Hematopoietic multipotent progenitor cell treated with erythropoietin and hydrocortisone succinate and interleukin-3 and kit ligand, for 15 days (in vitro differentiated cells): ENCODE measurements around the gene SHC3.
"Not testable (repeated sequence)": the region's sequence is repeated elsewhere in the genome, so short reads cannot be mapped to it uniquely, and the experiment has no call there.

ENCODE experiments used
- DNase-seq: peaks from one replicate; pipeline ENCODE4 v3.0.0-alpha.2; 2015; ENCODE audit warnings: low spot score

Gene SHC3, protein sequence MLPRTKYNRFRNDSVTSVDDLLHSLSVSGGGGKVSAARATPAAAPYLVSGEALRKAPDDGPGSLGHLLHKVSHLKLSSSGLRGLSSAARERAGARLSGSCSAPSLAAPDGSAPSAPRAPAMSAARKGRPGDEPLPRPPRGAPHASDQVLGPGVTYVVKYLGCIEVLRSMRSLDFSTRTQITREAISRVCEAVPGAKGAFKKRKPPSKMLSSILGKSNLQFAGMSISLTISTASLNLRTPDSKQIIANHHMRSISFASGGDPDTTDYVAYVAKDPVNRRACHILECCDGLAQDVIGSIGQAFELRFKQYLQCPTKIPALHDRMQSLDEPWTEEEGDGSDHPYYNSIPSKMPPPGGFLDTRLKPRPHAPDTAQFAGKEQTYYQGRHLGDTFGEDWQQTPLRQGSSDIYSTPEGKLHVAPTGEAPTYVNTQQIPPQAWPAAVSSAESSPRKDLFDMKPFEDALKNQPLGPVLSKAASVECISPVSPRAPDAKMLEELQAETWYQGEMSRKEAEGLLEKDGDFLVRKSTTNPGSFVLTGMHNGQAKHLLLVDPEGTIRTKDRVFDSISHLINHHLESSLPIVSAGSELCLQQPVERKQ

DNA sequence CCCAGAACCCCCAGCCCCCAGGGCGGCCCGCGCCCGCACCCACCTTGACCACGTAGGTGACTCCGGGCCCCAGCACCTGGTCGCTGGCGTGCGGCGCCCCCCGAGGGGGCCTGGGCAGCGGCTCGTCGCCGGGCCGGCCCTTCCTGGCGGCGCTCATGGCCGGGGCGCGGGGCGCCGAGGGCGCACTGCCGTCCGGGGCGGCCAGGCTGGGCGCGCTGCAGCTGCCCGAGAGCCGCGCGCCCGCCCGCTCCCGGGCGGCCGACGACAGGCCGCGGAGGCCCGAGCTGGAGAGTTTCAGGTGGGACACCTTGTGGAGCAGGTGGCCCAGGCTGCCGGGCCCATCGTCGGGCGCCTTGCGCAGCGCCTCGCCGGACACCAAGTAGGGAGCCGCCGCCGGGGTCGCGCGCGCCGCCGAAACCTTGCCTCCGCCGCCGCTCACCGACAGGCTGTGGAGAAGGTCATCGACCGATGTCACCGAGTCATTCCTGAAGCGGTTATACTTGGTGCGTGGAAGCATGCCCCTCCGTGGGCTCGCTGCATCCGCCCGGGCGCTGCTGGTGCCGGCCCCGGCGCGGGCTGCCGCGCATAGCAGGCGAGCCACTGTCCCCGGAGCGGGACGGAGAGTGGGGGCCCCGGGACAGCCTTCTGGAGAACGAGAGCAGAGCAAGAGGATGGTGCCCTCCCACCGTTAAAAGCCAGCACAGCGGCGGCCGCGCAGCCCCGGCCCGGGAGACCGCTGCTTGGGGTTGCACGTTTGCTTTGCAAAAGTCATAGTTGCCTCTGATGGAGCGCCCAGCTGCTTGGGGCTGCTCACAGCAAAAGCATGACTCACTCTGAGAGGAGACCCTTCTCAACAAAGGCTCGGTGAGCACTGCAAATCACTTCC is at the start of gene SHC3:
TSS of gene SHC3 (minus strand) at position 875 of the 886 bp plus-strand sequence. CDS start at position 517, 358 bp downstream.
- no peak for DNase-seq

- DNase-seq = no peak
These were observed 47.4 kb upstream of the SHC3 start for GRCh38 chr9:89225991-89226471.

DNA sequence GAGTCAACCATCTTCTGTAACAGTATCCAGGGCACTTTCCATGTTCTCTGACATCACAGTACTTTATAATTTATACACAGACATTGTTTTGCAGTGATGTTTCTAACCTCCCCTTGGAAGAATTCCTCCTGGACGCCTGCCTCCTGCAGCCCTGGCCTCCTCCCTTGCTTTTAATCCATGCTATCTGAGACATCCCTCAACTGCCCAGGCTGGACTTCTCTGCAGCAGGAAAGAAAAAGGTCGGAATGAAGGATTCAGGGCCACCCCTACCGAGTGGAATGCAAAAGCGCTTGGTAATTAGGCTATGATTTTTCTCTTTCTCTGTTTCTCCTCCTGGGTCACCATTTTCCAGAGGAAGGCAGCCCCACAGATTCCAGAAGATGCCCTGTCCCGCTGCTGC is 47.0 kb upstream of the SHC3 start:
- DNase-seq = no peak

DNA sequence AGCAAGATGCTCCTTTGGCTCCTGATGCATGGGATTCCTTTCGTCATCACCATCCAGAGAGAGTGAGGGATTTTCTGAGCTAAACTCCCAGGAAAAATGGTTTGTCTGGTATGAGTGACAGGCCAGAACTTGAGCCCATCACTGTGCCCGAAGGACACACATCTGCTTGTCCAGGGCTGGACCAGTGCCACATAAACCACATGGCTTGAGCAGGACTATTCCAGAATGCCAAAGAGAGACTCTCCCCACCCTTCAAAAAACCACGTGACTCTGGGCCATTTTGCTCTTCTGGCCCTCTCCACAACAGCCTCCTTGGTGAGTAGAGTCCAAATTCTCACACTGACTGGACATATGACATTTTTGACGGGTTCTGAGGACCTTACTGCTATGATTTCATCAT is 46.4 kb upstream of the SHC3 start:
- DNase-seq = no peak

DNA sequence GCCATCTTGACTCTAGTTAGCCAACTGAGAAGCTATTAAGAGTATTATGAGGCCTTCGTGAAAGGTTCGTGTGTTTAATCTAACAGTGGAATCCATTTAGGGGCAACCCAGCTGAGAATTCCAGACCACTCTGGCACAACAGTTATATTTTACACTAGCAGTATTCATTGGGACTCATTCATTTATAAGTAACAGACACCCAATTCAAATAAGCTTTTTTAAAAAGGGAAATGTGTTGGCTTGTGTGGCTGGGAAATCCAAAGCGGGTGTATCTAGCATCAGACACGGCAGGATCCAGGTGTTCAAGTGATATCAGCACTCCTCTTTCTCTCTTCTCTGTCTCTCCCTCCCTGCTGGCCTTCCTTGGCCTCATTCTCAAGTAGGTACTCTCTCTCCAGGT is 46.0 kb upstream of the SHC3 start:
- no peak for DNase-seq

- DNase-seq = no peak
These were observed 44.9 kb upstream of the SHC3 start for GRCh38 chr9:89223396-89223977.

DNA sequence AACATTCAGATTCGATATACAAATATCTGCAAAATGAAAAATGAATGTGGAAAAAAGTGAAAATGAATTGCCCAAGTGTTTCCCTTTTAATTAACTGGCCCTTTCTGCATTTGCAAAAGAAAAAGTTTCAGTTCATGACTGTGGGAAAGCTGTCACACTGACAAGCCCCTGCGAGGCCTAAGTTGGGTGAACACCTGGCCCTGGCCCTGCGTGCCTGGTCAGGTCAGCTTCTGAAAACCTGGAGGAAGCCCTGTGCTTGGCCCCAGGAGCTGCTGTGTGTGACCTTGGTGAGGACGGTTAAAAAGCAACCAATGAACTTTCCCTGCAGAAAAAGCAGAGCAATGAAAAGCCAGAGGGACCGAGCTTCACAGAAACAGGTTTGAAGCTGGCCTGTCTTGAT is 41.0 kb upstream of the SHC3 start:
- DNase-seq = no peak

DNA sequence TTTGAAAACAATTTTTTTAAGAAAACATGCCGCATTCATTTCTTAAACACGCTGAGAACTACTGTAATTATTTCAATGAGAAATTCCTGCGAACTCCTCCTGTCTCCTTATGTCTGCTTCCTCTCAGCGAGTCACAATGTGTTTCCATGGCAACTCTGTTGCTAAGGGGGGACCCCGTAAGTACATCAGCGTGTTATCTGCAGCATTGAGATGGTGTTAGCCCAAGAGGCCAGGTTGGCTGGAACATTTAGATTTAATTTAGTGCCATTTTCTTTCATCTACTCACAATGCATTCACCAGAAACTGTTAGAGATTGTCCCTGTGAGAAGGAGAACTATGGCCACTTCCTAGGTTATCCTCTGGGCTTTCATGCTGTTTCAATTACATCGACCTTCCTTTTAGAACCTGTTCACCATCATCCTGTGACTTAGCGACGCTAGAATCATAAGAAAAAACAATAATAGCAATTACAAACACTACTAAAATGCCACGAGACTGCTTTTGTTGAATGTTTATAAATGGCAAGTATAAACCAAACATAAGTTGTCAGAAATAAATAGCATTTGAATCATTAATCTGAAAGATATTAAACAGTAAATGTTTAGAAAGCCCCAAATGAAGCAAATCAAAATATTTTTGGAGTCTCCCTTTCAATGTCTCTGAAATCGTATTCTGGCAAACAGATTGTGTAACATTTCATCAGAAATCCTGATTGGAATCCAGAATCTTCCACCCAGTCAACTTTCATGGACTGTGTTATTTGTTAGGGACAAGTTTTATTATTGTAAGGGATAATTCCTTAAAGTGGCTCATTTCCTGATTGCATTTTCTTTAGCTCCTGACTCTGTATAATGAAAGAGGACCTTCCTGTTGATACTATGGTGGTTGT is 39.7 kb upstream of the SHC3 start:
- DNase-seq = no peak

DNA sequence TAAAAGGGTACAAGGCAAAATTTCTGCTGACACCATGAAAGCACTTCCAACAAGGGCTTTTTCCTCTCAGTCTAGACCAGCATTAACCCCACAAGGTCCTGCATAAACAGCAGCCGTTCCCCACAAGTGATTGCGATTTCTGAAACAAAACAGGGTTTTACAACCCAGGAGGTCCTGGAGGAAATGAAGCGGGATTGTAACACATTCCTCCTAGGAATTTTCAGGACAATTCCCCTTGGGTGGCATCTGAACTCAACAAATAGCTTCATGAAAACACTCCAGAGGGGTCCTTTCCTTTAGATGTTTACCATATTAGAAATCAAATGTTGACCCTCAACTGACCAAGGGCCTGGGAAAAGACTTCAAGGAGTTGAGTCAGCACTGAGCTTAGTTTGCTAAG is 36.7 kb upstream of the SHC3 start:
- DNase-seq = no peak

GRCh38 chr9:89213396-89213880 is 34.8 kb upstream of the SHC3 start:
- DNase-seq = no peak

GRCh38 chr9:89212171-89212570 is 33.6 kb upstream of the SHC3 start:
- DNase-seq = no peak

DNA sequence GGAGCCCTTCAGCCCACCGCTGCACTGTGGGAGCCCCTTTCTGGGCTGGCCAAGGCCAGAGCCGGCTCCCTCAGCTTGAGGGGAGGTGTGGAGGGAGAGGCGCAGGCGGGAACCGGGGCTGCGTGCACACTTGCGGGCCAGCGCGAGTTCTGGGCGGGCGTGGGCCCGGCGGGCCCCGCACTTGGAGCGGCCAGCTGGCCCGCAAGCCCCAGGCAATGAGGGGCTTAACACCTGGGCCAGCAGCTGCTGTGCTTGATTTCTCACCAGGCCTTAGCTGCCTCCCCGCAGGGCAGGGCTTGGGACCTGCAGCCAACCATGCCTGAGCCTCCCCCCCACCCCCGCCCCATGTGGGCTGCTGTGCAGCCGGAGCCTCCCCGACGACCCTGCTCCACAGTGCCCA is 30.7 kb upstream of the SHC3 start:
- not testable (repeated sequence) for DNase-seq

DNA sequence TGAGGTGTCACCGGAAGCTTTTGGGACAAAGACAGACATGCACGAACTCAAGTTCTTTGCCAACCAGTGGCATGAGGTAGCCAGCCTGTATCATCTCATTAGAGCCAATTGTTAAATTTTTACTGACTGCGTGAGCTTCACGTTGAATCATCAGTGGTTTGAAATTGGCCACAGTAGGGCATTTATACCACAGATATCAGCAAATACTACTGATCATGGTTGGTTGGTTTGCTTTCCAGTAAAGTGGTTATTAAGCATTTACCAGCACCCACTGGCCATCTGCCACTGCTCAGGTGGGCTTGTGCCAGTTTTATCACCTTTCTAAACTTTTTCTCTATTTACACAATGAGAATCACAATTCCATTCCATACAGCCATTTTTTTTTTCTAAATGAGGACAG is 28.4 kb upstream of the SHC3 start:
- no peak for DNase-seq

- DNase-seq = no peak
These were observed 26.2 kb upstream of the SHC3 start for GRCh38 chr9:89204801-89205200.

DNA sequence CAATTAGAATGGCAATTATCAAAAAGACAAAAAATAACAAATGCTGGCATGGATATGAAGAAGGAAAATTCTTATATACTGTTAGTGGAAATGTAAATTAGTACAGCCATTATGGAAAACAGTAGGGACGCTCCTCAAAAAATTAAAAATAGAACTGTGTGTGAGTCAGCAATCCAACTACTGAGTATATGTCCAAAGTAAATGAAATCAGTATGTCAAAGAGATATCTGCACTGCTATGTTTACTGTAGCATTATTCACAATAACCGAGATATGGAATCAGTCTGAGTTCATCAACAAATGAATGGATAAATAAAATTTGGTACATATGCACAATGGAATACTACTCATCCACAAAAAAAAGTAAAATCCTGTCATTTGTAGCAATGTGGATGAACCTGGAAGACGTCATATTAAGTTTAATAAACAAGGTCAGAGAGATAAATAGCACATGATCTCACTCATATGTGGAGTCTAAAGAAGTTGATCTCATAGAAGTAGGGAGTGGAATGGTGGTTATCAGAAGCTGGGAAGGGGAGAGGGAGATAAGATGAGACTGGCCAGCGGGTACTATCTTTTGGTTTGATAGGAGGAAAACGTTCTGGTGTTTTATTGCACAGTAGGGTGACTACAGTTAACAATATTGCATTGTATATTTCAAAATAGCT is 16.6 kb upstream of the SHC3 start:
- no peak for DNase-seq

DNA sequence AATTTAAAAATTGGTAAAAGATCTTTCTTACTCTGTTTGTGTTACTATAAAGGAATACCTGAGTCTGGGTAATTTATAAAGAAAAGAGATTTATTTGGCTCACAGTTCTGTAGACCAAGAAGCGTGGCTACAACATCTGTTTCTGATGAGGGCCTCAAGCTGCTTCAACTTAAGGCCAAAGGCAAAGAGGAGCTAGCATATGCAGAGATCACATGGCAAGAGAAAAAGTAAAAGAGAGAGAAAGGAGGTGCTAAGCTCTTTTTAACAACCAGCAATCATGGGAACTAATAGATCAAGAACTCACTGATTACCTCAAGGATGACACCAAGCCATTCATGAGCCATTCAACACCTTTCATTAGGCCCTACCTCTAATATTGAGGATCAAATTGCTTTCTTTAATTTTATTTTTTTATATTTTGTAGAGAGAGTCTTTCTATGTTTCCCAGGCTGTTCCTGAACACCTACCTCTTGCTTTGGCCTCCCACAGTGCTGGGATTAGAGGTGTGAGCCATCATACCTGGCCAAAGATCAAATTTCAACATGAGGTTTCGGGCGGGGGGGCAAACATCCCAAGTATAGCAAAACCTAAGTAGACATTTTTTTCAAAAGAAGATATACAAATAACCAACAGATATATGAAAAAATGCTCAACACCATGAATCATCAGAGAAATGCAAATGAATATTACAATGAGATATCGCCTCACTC is 16.0 kb upstream of the SHC3 start:
- no peak for DNase-seq

- DNase-seq = no peak
These were observed 12.4 kb upstream of the SHC3 start for GRCh38 chr9:89191004-89191403.

DNA sequence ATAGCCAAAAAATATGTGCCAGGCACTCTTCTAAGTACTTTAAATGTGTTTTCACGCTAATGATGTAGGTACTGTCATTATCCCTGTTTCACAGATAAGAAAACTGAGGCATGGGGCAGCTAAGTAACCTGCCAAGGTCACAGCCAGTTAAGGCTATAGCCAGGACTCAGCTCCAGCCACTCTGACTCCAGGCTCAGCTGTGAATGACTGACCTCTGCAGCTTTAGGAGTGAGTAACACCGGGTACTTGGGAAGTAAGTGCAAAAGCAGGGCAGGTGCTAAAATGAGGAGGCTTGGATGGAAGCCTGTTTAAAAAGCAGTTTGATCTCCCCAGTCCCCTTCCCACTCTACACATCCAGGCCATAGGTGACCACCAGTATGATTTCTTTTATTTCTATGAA is 10.6 kb upstream of the SHC3 start:
- no peak for DNase-seq

DNA sequence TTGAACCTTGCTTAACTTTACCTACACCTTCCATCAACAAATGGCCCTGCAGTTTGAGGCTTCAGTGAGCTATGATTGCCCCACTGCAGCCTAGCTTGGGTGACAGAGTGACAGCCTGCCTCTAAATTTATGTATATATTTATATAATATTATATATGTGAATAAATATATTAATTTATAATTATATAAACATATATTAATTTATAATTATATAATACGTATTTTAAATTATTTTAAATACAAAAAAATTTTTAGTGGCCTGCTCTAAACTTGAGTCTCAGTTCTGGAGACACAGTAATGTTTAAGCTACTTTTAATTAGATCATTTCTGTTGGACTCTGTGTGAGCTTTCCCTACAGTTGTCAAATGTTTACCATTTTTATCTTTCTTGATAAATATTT is 9.3 kb upstream of the SHC3 start:
- DNase-seq = no peak

- no peak for DNase-seq
These were observed 8.9 kb upstream of the SHC3 start for GRCh38 chr9:89187541-89187940.
